Umbilical cord (tissue), 2 donors: ENCODE measurements around the gene ATG14. TPM values are rescaled to one million over a fixed set of nuclear protein-coding genes. Genes with fewer than 3 reads are reported as not detected.
A peak's percentile ranks its signal among the peaks of the same experiment; 100 is the strongest.

Experiments
- DNase-seq: peaks from one replicate; pipeline ENCODE4 v3.0.0-alpha.2; 2015; ENCODE audit warnings: low spot score
- total RNA-seq: library from RNA; depleted of rRNA; stranded (reverse); fragments of >200 nt; gene quantifications from one replicate; pipeline ENCODE4 v1.2.3, GENCODE V29; 2014; ENCODE audit warnings: low replicate concordance; ENCODE audit not compliant: insufficient read depth

ATG14 gene
- total RNA-seq, 1 donor from 2014 or later, result 23.6 TPM

DNA sequence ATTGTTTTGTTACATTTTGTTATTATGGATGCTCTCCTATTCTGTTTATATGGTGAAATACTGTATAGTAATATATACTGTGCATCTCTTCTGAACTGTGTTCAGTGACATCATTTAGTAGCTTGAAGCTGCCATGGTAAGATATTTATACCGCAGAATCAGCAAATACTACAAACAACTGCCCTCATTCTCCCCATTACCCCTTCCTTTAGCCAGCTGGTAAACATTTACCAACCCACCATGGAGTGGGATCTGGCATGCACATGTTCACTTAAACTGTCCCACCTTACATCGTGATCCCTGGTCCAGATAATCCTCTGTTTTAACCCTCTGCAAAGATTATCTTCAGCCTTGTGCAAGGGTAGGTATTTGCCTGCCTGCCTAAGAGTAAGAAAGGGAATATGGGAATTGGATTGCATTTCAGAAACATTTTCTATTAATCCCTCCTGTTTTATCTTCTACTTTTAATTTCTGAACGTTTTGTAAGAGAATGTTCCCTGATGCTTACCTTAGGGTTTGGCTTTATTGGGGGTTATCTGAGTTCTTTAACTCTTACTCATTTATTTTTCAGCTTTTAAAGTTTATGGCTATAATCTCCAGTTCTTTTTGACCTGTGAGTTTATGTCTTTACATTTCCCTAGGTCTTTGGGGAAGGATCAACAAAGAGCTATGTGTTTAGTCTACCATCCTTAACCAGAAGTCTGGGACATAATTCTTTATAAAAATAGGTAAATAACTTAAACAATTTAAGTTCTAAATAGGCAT is 93.9 kb downstream of the ATG14 start:
- DNase-seq, result no peak

DNA sequence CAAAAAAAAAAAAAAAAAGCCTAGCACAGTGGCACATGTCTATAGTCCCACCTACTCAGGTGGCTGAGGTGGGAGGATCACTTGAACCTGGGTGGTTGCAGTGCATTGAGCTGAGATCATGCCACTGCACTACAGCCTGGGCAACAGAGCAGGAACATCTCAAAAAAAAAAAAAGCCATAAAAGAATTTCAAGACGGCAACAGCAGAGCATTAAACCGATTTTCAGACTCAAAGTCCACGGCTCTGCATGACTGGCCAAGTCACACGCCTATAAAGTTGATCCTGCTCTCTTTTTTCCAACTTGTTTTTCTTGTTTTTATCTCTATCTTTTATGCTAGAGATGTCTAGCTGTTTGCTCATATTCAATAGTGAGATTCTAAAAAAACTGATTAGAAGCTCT is 95.1 kb downstream of the ATG14 start:
- peak; percentile 89 for DNase-seq

Other genes starting within 250 kb of the ATG14 start
- 16.9 TPM for gene DLGAP5, start 220.2 kb downstream of the ATG14 start, total RNA-seq
- 37.3 TPM for gene FBXO34, start 140.4 kb downstream of the ATG14 start, total RNA-seq
- 0.48 TPM for gene TBPL2, start 28.8 kb upstream of the ATG14 start, total RNA-seq
- gene KTN1, start 168.4 kb upstream of the ATG14 start, total RNA-seq, result 103 TPM